Thyroid gland (tissue), 4 donors: ENCODE data around the gene P2RY1. TPM values are rescaled to one million over a fixed set of nuclear protein-coding genes. Genes with fewer than 3 reads are reported as not detected.

ENCODE experiments used
- DNase-seq, 2 donors: peaks; one replicate each; pipeline ENCODE4 v3.0.0-alpha.2; 2019
- H3K27ac ChIP-seq, 3 donors: fragments of 200-600 bp; sonication (generic); 1 replicate in 2 of 3; 2 replicates in 1 of 3; pipeline ENCODE4 v1.5.1; 2016 to 2019; ENCODE audit warnings: mild to moderate bottlenecking in 1 of 3, moderate library complexity in 1 of 3
- H3K27me3 ChIP-seq: fragments of 200-600 bp; sonication (generic); one replicate; pipeline ENCODE4 v1.5.1; 2019
- H3K36me3 ChIP-seq, 2 donors: fragments of 200-600 bp; sonication (generic); one replicate each; pipeline ENCODE4 v1.5.1; 2016 to 2019
- H3K4me1 ChIP-seq, 2 donors: fragments of 200-600 bp; sonication (generic); one replicate each; pipeline ENCODE4 v1.5.1; 2017 to 2019
- H3K4me3 ChIP-seq, 3 donors: fragments of 200-600 bp; sonication (generic); replicated peaks in 1 of 3; 1 replicate in 2 of 3; 2 replicates in 1 of 3; pipeline ENCODE4 v1.5.1; 2016; ENCODE audit warnings: mild to moderate bottlenecking in 1 of 3
- H3K9me3 ChIP-seq: fragments of 200-600 bp; sonication (generic); one replicate; pipeline ENCODE4 v1.5.1; 2017
- CTCF ChIP-seq, 6 experiments: fragments of 200-600 bp in 3 of 6; fragments of 450-650 bp in 3 of 6; sonication (generic) in 3 of 6; IDR thresholded peaks; one replicate each; pipeline ENCODE4 v1.5.1; 2016 to 2019; ENCODE audit warnings: antibody characterized with exemption in 6 of 6, mild to moderate bottlenecking in 2 of 6, inconsistent platforms in 1 of 6, moderate library complexity in 1 of 6
- POLR2A ChIP-seq, 2 donors: fragments of 450-650 bp; IDR thresholded peaks; one replicate each; pipeline ENCODE4 v1.6.1; 2017; ENCODE audit warnings: antibody characterized with exemption in 2 of 2, mild to moderate bottlenecking in 2 of 2, moderate library complexity in 1 of 2
- WGBS, 2 donors: methylation state at CpG; one replicate each; pipeline ENCODE4 v1.1.5; 2017; 5-methylcytosine and 5-hydroxymethylcytosine counted together
- intact Hi-C: fragments of 100-400 bp; cut with DNase I; formaldehyde crosslinking; loops from one replicate; pipeline ENCODE4 v1.15.1; 2023
- total RNA-seq, 4 donors: library from RNA; depleted of rRNA; stranded (reverse); fragments of >200 nt; gene quantifications; one replicate each; pipeline ENCODE4 v1.2.3, GENCODE V29; 2016

The P2RY1 gene
- total RNA-seq, 4 donors from 2014 or later = 2.1 to 4.5 (median 3.1) TPM

- no peaks in the 10 kb centered on the region for H3K27me3 ChIP-seq
- H3K36me3 ChIP-seq = no peaks in the 10 kb centered on the region
- H3K4me1 ChIP-seq = no peaks in the 10 kb centered on the region
- no peak overlapping the region for H3K4me3 ChIP-seq
- H3K27ac ChIP-seq = no peak overlapping the region
- H3K9me3 ChIP-seq = no peaks in the 10 kb centered on the region
- no peak for DNase-seq
- no peak for TF ChIP-seq CTCF (IDR thresholded peaks at IDR 0.05)
- TF ChIP-seq POLR2A (IDR thresholded peaks at IDR 0.05) = no peak
- intact Hi-C loops = no loop called here
Observed at GRCh38 chr3:152830245-152830644, 4.7 kb upstream of the P2RY1 start.

GRCh38 chr3:152832046-152832445 is 2.9 kb upstream of the P2RY1 start:
- no peak for DNase-seq
- no peak for TF ChIP-seq CTCF (IDR thresholded peaks at IDR 0.05)
- TF ChIP-seq POLR2A (IDR thresholded peaks at IDR 0.05) = no peak
- Histone ChIP-seq H3K4me3 (no peak overlapping the region), H3K36me3 (no peaks in the 10 kb centered on the region), H3K4me1 (peaks cover 0 to 6% of the 10 kb centered on the region in 2 donors), H3K9me3 (no peaks in the 10 kb centered on the region), H3K27me3 (no peaks in the 10 kb centered on the region), H3K27ac (no peak overlapping the region)
- 97% methylated on average over 13 of the region's 13 CpGs for WGBS, 2 donors
- intact Hi-C loops = no loop called here

GRCh38 chr3:152833089-152833488 is 1.8 kb upstream of the P2RY1 start:
- Histone ChIP-seq H3K9me3 (no peaks in the 10 kb centered on the region), H3K4me1 (peaks cover 0 to 6% of the 10 kb centered on the region in 2 donors), H3K36me3 (no peaks in the 10 kb centered on the region), H3K4me3 (no peak overlapping the region), H3K27ac (no peak overlapping the region), H3K27me3 (no peaks in the 10 kb centered on the region)
- intact Hi-C loops = no loop called here
- no peak for TF ChIP-seq POLR2A (IDR thresholded peaks at IDR 0.05)
- DNase-seq = no peak

- Histone ChIP-seq H3K27me3 (no peaks in the 10 kb centered on the region), H3K4me1 (peaks cover 0 to 6% of the 10 kb centered on the region in 2 donors), H3K9me3 (no peaks in the 10 kb centered on the region), H3K27ac (peak overlapping the region in 2 of 3 donors; percentile 5 to 25), H3K36me3 (no peaks in the 10 kb centered on the region), H3K4me3 (peak overlapping the region; percentile 51 to 76 (median 52))
- WGBS, 2 donors = 13 to 14% methylated on average over 17 of the region's 17 CpGs
- no peak for DNase-seq
- TF ChIP-seq POLR2A (IDR thresholded peaks at IDR 0.05) (no peak), CTCF (IDR thresholded peaks at IDR 0.05) (peak in 3 of 6 experiments; percentile 30 to 52 (median 43))
- intact Hi-C loops = no loop called here
Observed at GRCh38 chr3:152834191-152834775, 648 bp upstream of the P2RY1 start.

- Histone ChIP-seq H3K27ac (peak overlapping the region in 1 of 3 donors; percentile 5), H3K27me3 (no peaks in the 10 kb centered on the region), H3K9me3 (no peaks in the 10 kb centered on the region), H3K4me3 (peak overlapping the region; percentile 51 to 76 (median 52)), H3K36me3 (no peaks in the 10 kb centered on the region), H3K4me1 (peaks cover 0 to 6% of the 10 kb centered on the region in 2 donors)
- peak; percentile 8 to 27 for DNase-seq
- TF ChIP-seq CTCF (IDR thresholded peaks at IDR 0.05) = no peak
- no peak for TF ChIP-seq POLR2A (IDR thresholded peaks at IDR 0.05)
- 5 to 10% methylated on average over 24 to 29 of the region's 47 CpGs for WGBS, 2 donors
- intact Hi-C loops = no loop called here
Observed at GRCh38 chr3:152835601-152836102, 721 bp downstream of the P2RY1 start.
